Kidney epithelial cell (primary cell): Measurements from ENCODE around the gene CCNA2. TPM values are rescaled to one million over a fixed set of nuclear protein-coding genes. Genes with fewer than 3 reads are reported as not detected.

Source experiments
- DNase-seq: peaks from one replicate; pipeline ENCODE4 v3.0.0-alpha.2; 2010; ENCODE audit warnings: low read depth
- H3K27me3 ChIP-seq: 2 replicates; pipeline ENCODE4 v1.6.0; 2011; ENCODE audit warnings: low read length; ENCODE audit not compliant: control insufficient read depth, insufficient read depth
- H3K36me3 ChIP-seq: 2 replicates; pipeline ENCODE4 v1.5.1; 2011; ENCODE audit warnings: low read length; ENCODE audit not compliant: control insufficient read depth, insufficient read depth
- H3K4me3 ChIP-seq: 2 replicates; pipeline ENCODE4 v1.5.1; 2011; ENCODE audit warnings: low read depth, mild to moderate bottlenecking, control low read depth, low read length
- CTCF ChIP-seq: IDR thresholded peaks from 2 replicates; pipeline ENCODE4 v1.5.1; 2011; ENCODE audit warnings: mild to moderate bottlenecking, moderate library complexity, low read length, control low read depth, inconsistent platforms; ENCODE audit not compliant: insufficient read depth, poor library complexity, severe bottlenecking
- total RNA-seq: library from RNA; depleted of rRNA; stranded (reverse); fragments of >200 nt; gene quantifications from 2 replicates; pipeline ENCODE4 v1.2.3, GENCODE V29; 2015

The CCNA2 gene
- total RNA-seq, 1 donor from 2014 or later, result 7.2 TPM

GRCh38 chr4:121789455-121789854 is 34.2 kb downstream of the CCNA2 start:
- TF ChIP-seq CTCF, result no peak
- Histone ChIP-seq H3K36me3 (no peaks in the 10 kb centered on the region), H3K27me3 (no peaks in the 10 kb centered on the region), H3K4me3 (no peak overlapping the region)
- DNase-seq, result no peak

DNA sequence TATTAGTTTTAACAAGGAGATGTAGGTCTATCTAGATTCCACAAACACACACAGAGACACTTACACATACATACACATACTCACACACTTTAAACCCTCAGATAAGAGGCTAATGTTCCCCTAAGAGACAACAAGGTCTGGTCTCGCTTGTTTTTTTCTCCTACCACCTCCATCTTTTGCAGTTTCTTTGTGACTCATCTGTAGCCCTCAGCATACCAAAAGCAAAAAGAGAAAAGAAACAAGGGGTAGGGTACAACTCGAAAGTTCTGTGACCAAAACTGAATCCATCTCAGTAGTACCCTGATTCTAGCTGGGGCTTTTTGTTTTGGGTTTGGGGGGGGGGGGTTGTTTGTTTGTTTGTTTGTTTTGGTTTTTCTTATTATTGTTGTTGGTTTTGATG is 34.8 kb downstream of the CCNA2 start:
- no peaks in the 10 kb centered on the region for H3K36me3 ChIP-seq
- TF ChIP-seq CTCF, result no peak
- H3K4me3 ChIP-seq, result no peak overlapping the region
- DNase-seq, result no peak
- H3K27me3 ChIP-seq, result no peaks in the 10 kb centered on the region

GRCh38 chr4:121786221-121786620 is 37.5 kb downstream of the CCNA2 start:
- H3K4me3 ChIP-seq, result no peak overlapping the region
- no peak for TF ChIP-seq CTCF
- no peak for DNase-seq
- no peaks in the 10 kb centered on the region for H3K27me3 ChIP-seq
- no peaks in the 10 kb centered on the region for H3K36me3 ChIP-seq

DNA sequence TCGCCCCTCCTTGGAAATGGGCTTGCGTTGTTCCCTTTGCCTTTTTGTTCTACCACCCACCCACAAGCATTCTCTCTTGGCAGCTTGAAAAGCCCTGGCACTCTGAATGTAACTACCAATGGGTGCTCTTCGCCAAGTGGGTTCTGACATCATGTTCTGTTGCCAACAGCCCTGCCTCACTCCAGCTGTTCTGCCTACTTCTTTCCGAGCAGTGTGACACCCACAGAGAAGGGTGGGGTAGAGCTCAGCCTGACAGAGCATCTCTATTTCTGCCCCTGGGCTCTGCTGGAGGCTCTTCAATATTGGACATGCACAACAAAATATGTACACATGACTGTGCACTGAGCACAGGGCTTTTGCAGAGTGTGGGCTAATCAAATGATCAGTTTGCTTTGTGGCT is 38.2 kb downstream of the CCNA2 start:
- H3K4me3 ChIP-seq, result no peak overlapping the region
- DNase-seq, result no peak
- no peak for TF ChIP-seq CTCF
- H3K36me3 ChIP-seq, result no peaks in the 10 kb centered on the region
- H3K27me3 ChIP-seq, result no peaks in the 10 kb centered on the region

DNA sequence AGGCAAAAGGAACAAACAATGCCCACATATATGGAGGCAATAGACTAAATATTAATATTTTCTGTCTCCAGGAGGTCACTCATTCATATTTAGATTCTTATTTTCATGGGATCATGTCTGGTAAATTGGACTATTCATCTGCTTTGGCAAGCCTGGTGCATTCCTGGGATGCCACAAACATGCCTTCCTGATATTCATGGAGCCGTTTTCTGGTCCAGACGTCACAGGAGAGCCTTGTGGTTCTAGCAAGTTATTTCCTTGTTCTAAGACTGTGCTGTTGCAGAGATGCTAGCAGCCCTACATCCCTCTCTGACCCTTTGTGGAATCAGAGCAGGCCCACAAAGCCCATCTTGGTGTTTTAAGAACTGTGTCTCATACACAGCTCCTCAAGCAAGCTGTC is 38.7 kb downstream of the CCNA2 start:
- no peak for TF ChIP-seq CTCF
- H3K36me3 ChIP-seq, result no peaks in the 10 kb centered on the region
- DNase-seq, result peak; percentile 50
- H3K27me3 ChIP-seq, result no peaks in the 10 kb centered on the region
- no peak overlapping the region for H3K4me3 ChIP-seq

GRCh38 chr4:121784401-121784800 is 39.3 kb downstream of the CCNA2 start:
- Histone ChIP-seq H3K36me3 (no peaks in the 10 kb centered on the region), H3K4me3 (no peak overlapping the region), H3K27me3 (no peaks in the 10 kb centered on the region)
- no peak for TF ChIP-seq CTCF
- DNase-seq, result no peak
